Measurements from ENCODE around the gene RUNX3. TPM values are rescaled to one million over a fixed set of nuclear protein-coding genes. Genes with fewer than 3 reads are reported as not detected.

Gene RUNX3
- total and polyA plus RNA-seq, 5 donors from 2014 or later = 12.0 to 268 (median 17.5) TPM

GRCh38 chr1:24949331-24949881 lies 19.3 kb upstream of the RUNX3 start:
- peak overlapping the region in 1 of 3 donors; percentile 15 for H3K27ac Mint-ChIP-seq
- no peaks in the 10 kb centered on the region for H3K9me3 ChIP-seq (ENCODE audit: control insufficient read depth in 2 of 2, low read length in 2 of 2)
- H3K4me3 Mint-ChIP-seq = no peak overlapping the region
- H3K36me3 Mint-ChIP-seq = no peaks in the 10 kb centered on the region
- H3K27me3 Mint-ChIP-seq = no peaks in the 10 kb centered on the region
- peaks cover 18 to 50% (median 24%) of the 10 kb centered on the region in 4 donors for H3K4me1 Mint-ChIP-seq
- peaks cover 18% of the 10 kb centered on the region for H3K4me1 ChIP-seq (ENCODE audit: control insufficient read depth, insufficient read depth, low read length, poor library complexity, severe bottlenecking)
- no peaks in the 10 kb centered on the region for H3K27me3 ChIP-seq (ENCODE audit: control insufficient read depth, insufficient read depth, low read length)
- no peak overlapping the region for H3K27ac ChIP-seq (ENCODE audit: insufficient read depth, low read length, poor library complexity, severe bottlenecking)
- no peaks in the 10 kb centered on the region for H3K9me3 Mint-ChIP-seq
- H3K36me3 ChIP-seq (ENCODE audit: control insufficient read depth, insufficient read depth, low read length) = no peaks in the 10 kb centered on the region
- no peak overlapping the region for H3K4me3 ChIP-seq (ENCODE audit: low read depth, low read length)
- ATAC-seq (ENCODE audit: low read depth in 2 of 2) (no peak), DNase-seq (no peak)

- DNase-seq = no peak
- no peaks in the 10 kb centered on the region for H3K36me3 ChIP-seq (ENCODE audit: control insufficient read depth, insufficient read depth, low read length)
- Mint-ChIP-seq H3K4me3 (no peak overlapping the region), H3K4me1 (peaks cover 16 to 42% (median 18%) of the 10 kb centered on the region in 4 donors), H3K27ac (peak overlapping the region in 2 of 3 donors; percentile 24 to 67), H3K9me3 (no peaks in the 10 kb centered on the region), H3K27me3 (no peaks in the 10 kb centered on the region), H3K36me3 (no peaks in the 10 kb centered on the region)
- H3K4me1 ChIP-seq (ENCODE audit: control insufficient read depth, insufficient read depth, low read length, poor library complexity, severe bottlenecking) = peaks cover 11% of the 10 kb centered on the region
- no peaks in the 10 kb centered on the region for H3K9me3 ChIP-seq (ENCODE audit: control insufficient read depth in 2 of 2, low read length in 2 of 2)
- no peak for ATAC-seq (ENCODE audit: low read depth in 2 of 2)
- H3K27me3 ChIP-seq (ENCODE audit: control insufficient read depth, insufficient read depth, low read length) = no peaks in the 10 kb centered on the region
- no peak overlapping the region for H3K27ac ChIP-seq (ENCODE audit: insufficient read depth, low read length, poor library complexity, severe bottlenecking)
- no peak overlapping the region for H3K4me3 ChIP-seq (ENCODE audit: low read depth, low read length)
Observed at GRCh38 chr1:24948079-24948827, 18.2 kb upstream of the RUNX3 start.

- Mint-ChIP-seq H3K27ac (peak overlapping the region in 2 of 3 donors; percentile 20 to 85), H3K4me3 (no peak overlapping the region)
- no peak overlapping the region for H3K27ac ChIP-seq (ENCODE audit: insufficient read depth, low read length, poor library complexity, severe bottlenecking)
Observed at GRCh38 chr1:24946861-24947658, 17.0 kb upstream of the RUNX3 start.

GRCh38 chr1:24945354-24946326 lies 15.6 kb upstream of the RUNX3 start:
- Mint-ChIP-seq H3K4me3 (no peak overlapping the region), H3K27me3 (no peaks in the 10 kb centered on the region), H3K27ac (no peak overlapping the region), H3K9me3 (no peaks in the 10 kb centered on the region), H3K36me3 (no peaks in the 10 kb centered on the region), H3K4me1 (peaks cover 0 to 24% (median 6%) of the 10 kb centered on the region in 4 donors)
- DNase-seq = no peak
- Histone ChIP-seq H3K27ac (ENCODE audit: insufficient read depth, low read length, poor library complexity, severe bottlenecking) (no peak overlapping the region), H3K9me3 (ENCODE audit: control insufficient read depth in 2 of 2, low read length in 2 of 2) (no peaks in the 10 kb centered on the region), H3K27me3 (ENCODE audit: control insufficient read depth, insufficient read depth, low read length) (no peaks in the 10 kb centered on the region), H3K36me3 (ENCODE audit: control insufficient read depth, insufficient read depth, low read length) (no peaks in the 10 kb centered on the region), H3K4me3 (ENCODE audit: low read depth, low read length) (no peak overlapping the region), H3K4me1 (ENCODE audit: control insufficient read depth, insufficient read depth, low read length, poor library complexity, severe bottlenecking) (no peaks in the 10 kb centered on the region)
- ATAC-seq (ENCODE audit: low read depth in 2 of 2) = no peak

More at GRCh38 chr1:24946861-24947658, 17.0 kb upstream of the RUNX3 start:
- no peak overlapping the region for H3K4me3 ChIP-seq (ENCODE audit: low read depth, low read length)
- DNase-seq = no peak
- H3K9me3 Mint-ChIP-seq = no peaks in the 10 kb centered on the region
- H3K9me3 ChIP-seq (ENCODE audit: control insufficient read depth in 2 of 2, low read length in 2 of 2) = no peaks in the 10 kb centered on the region
- H3K36me3 Mint-ChIP-seq = no peaks in the 10 kb centered on the region
- H3K27me3 Mint-ChIP-seq = no peaks in the 10 kb centered on the region
- H3K27me3 ChIP-seq (ENCODE audit: control insufficient read depth, insufficient read depth, low read length) = no peaks in the 10 kb centered on the region
- ATAC-seq (ENCODE audit: low read depth in 2 of 2) = peak in 1 of 2 donors; percentile 14
- H3K4me1 ChIP-seq (ENCODE audit: control insufficient read depth, insufficient read depth, low read length, poor library complexity, severe bottlenecking) = no peaks in the 10 kb centered on the region
- H3K4me1 Mint-ChIP-seq = peaks cover 10 to 32% (median 10%) of the 10 kb centered on the region in 4 donors
- no peaks in the 10 kb centered on the region for H3K36me3 ChIP-seq (ENCODE audit: control insufficient read depth, insufficient read depth, low read length)

GRCh38 chr1:24944318-24944717 lies 14.2 kb upstream of the RUNX3 start:
- no peak overlapping the region for H3K27ac ChIP-seq (ENCODE audit: insufficient read depth, low read length, poor library complexity, severe bottlenecking)
- no peaks in the 10 kb centered on the region for H3K9me3 Mint-ChIP-seq
- ATAC-seq (ENCODE audit: low read depth in 2 of 2) = no peak
- no peak overlapping the region for H3K4me3 ChIP-seq (ENCODE audit: low read depth, low read length)
- no peaks in the 10 kb centered on the region for H3K36me3 ChIP-seq (ENCODE audit: control insufficient read depth, insufficient read depth, low read length)
- no peaks in the 10 kb centered on the region for H3K36me3 Mint-ChIP-seq
- no peak for DNase-seq
- peak overlapping the region in 2 of 3 donors; percentile 19 to 25 for H3K27ac Mint-ChIP-seq
- H3K4me1 ChIP-seq (ENCODE audit: control insufficient read depth, insufficient read depth, low read length, poor library complexity, severe bottlenecking) = no peaks in the 10 kb centered on the region
- no peaks in the 10 kb centered on the region for H3K27me3 Mint-ChIP-seq
- H3K27me3 ChIP-seq (ENCODE audit: control insufficient read depth, insufficient read depth, low read length) = no peaks in the 10 kb centered on the region
- no peak overlapping the region for H3K4me3 Mint-ChIP-seq
- H3K4me1 Mint-ChIP-seq = peaks cover 0 to 22% (median 6%) of the 10 kb centered on the region in 4 donors
- no peaks in the 10 kb centered on the region for H3K9me3 ChIP-seq (ENCODE audit: control insufficient read depth in 2 of 2, low read length in 2 of 2)

GRCh38 chr1:24942789-24943188 lies 12.7 kb upstream of the RUNX3 start:
- H3K27me3 ChIP-seq (ENCODE audit: control insufficient read depth, insufficient read depth, low read length) = no peaks in the 10 kb centered on the region
- ATAC-seq (ENCODE audit: low read depth in 2 of 2) (no peak), DNase-seq (no peak)
- H3K4me1 Mint-ChIP-seq = peaks cover 0 to 7% (median 2%) of the 10 kb centered on the region in 4 donors
- H3K36me3 Mint-ChIP-seq = peaks cover 7% of the 10 kb centered on the region
- no peak overlapping the region for H3K4me3 Mint-ChIP-seq
- H3K9me3 Mint-ChIP-seq = no peaks in the 10 kb centered on the region
- H3K4me3 ChIP-seq (ENCODE audit: low read depth, low read length) = no peak overlapping the region
- H3K36me3 ChIP-seq (ENCODE audit: control insufficient read depth, insufficient read depth, low read length) = no peaks in the 10 kb centered on the region
- no peak overlapping the region for H3K27ac ChIP-seq (ENCODE audit: insufficient read depth, low read length, poor library complexity, severe bottlenecking)
- H3K27ac Mint-ChIP-seq = no peak overlapping the region
- no peaks in the 10 kb centered on the region for H3K9me3 ChIP-seq (ENCODE audit: control insufficient read depth in 2 of 2, low read length in 2 of 2)
- no peaks in the 10 kb centered on the region for H3K27me3 Mint-ChIP-seq
- no peaks in the 10 kb centered on the region for H3K4me1 ChIP-seq (ENCODE audit: control insufficient read depth, insufficient read depth, low read length, poor library complexity, severe bottlenecking)

DNA sequence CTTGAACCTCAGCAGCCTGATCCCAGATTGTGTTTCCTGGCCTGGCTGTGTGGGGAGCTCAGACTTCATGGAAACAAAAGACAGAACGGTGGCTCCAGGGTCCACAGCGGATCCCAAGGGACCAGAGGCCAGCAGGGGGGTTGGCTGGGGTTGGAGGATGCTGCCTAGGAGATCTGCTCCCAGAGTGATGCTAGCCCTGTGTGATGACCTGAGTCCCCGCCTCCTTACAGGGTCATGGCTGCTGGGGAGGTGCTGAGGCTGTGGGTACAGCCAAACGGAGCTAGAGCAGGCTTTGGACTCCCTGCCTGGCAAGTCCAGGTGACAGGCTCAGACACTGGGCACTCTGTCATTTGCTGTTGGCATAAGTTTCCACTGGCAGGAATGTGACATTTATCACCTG lies 11.5 kb upstream of the RUNX3 start:
- no peaks in the 10 kb centered on the region for H3K27me3 ChIP-seq (ENCODE audit: control insufficient read depth, insufficient read depth, low read length)
- Mint-ChIP-seq H3K4me3 (no peak overlapping the region), H3K9me3 (no peaks in the 10 kb centered on the region), H3K27ac (peak overlapping the region in 2 of 3 donors; percentile 1 to 17), H3K27me3 (no peaks in the 10 kb centered on the region), H3K36me3 (peaks cover 8% of the 10 kb centered on the region), H3K4me1 (peaks cover 0 to 3% (median 0%) of the 10 kb centered on the region in 4 donors)
- no peak for DNase-seq
- no peaks in the 10 kb centered on the region for H3K36me3 ChIP-seq (ENCODE audit: control insufficient read depth, insufficient read depth, low read length)
- no peaks in the 10 kb centered on the region for H3K9me3 ChIP-seq (ENCODE audit: control insufficient read depth in 2 of 2, low read length in 2 of 2)
- no peak overlapping the region for H3K27ac ChIP-seq (ENCODE audit: insufficient read depth, low read length, poor library complexity, severe bottlenecking)
- no peak for ATAC-seq (ENCODE audit: low read depth in 2 of 2)
- no peak overlapping the region for H3K4me3 ChIP-seq (ENCODE audit: low read depth, low read length)
- H3K4me1 ChIP-seq (ENCODE audit: control insufficient read depth, insufficient read depth, low read length, poor library complexity, severe bottlenecking) = no peaks in the 10 kb centered on the region
